GM18951 (cell line): ENCODE measurements around the gene FITM1.

ENCODE experiments used
- POLR2A ChIP-seq: IDR thresholded peaks from 4 replicates; pipeline ENCODE4 v1.6.1; 2011; ENCODE audit warnings: mild to moderate bottlenecking; ENCODE audit not compliant: insufficient read length, insufficient read depth; ENCODE audit errors: extremely low read depth
- in situ Hi-C: fragments of 300-500 bp; cut with MboI; formaldehyde crosslinking; loops from one replicate; pipeline ENCODE4 v1.12.0; 2022; ENCODE audit warnings: low sequenced_read_pairs, mixed read lengths, inconsistent platforms; ENCODE audit not compliant: unreplicated experiment

The FITM1 gene

DNA sequence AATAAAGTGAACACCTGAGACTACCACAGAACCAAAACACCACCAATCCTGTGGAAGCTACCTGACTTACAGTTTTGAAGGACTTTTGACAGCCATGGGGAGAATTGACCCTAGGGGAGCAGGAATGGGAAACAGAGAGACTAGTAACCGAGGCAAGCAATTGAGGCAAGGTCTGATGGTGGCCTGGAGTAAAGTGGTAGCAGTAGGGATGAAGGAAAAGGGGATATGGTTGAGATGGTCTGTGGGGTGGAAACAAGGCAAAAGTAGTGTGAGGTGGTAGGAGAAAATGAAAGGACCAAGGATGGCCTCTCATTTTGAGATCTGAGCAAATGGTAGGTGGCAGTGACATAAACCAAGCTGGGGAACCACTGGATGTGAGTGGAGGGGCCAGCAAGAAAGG is 26.4 kb downstream of the FITM1 start:
- TF ChIP-seq POLR2A: no peak
- in situ Hi-C loops: no loop called here

DNA sequence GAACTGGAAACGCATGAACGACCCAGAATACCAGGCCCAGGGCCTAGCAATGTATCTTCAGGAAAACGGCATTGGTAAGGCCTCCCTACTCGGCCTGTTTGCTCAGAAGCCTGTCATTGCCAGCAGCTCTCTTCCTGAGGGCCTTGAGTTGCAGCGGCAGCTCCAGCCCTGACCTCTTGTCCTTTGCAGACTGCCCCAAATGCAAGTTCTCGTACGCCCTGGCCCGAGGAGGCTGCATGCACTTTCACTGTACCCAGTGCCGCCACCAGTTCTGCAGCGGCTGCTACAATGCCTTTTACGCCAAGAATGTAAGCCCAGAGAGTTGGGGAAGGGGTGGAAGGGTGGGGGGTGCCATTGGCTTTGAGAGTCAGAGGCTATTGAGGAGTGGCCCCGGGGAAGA is 26.9 kb downstream of the FITM1 start:
- in situ Hi-C loops: no loop called here
- no peak for TF ChIP-seq POLR2A

DNA sequence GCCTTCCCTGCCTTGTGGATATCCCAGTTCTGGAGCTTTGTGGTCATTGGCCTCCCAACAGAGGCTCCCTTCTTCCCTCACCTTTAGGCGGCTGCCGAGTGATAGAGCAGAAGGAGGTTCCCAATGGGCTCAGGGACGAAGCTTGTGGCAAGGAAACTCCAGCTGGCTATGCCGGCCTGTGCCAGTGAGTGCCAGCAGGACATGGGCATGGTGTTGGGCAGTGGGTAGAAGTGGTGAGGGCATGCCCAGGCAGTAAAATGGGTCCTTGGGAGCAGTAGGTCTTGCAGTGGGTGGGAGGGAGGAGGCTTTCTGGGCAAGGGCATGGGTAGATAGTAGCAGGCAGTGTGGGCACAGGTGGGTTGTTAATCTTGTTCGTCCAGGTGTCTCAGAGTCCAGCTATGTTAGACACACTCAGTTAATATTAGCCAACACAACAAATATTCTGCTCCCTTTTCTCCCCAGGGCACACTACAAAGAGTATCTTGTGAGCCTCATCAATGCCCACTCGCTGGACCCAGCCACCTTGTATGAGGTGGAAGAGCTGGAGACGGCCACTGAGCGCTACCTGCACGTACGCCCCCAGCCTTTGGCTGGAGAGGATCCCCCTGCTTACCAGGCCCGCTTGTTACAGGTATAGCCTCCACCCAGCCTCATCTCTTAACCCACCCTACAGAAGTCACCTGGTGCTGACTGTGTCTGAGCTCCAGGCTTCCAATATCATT is 29.5 kb downstream of the FITM1 start:
- in situ Hi-C loops: no loop called here
- TF ChIP-seq POLR2A: no peak

DNA sequence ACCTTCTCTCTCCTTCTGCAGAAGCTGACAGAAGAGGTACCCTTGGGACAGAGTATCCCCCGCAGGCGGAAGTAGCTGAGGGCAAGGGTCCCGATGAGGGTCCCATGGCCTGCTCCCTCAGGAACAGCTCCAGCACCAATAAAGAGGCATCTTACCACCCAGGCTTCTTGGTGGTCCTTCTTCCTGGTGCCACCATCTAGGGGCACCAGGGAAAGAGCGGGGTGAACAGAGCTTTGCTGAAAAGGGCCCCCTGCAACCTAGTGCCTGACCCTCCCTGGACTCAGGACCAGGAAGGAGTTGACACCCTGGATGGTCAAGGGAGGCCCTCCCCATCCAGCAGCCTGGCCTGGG is 30.0 kb downstream of the FITM1 start:
- no peak for TF ChIP-seq POLR2A
- in situ Hi-C loops: no loop called here

DNA sequence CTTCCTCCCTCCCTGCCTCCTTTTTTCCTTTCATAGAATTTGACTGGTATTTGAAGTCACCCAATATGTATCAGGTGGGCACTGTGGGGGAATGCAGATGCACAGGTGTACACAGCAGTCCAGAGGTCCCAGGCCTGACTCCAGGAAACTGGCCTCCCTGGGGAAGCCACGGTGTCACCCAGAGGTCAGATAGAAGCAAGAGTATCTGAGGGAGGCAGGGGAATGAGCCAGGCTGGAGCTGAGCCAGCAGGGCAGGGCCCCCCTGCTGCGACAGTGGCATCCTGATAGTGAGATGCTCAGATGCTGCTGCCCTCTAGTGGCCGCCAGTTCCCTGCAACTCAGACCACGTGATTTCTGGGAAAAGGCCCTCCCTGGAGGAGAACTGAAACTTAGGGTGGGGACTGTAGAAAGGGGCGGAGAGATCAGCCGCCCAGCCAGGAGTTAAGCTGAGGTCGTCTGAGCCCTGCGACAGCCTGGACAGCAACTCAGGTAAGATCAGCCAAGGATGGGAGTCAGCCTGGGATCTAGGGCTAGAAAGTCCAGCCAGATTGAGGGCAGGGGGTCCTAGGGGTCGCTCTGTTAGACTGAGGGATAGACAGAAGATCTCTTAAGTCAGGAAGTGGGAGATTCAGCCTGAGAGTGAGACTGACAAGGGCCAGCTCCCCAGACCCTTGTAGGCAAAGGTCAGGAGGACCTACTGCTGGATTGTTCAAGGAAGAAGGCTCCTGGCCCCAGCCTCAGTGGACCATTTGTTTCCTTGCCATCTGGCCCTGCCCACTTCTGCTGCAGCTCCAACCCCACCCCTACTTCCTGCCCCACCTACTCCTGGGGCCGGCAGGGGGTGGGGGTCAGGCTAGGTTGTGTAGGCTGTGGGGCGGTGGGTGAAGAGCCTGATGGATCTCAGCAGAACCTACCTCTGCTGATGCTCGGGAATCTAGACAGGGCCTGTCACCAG is 30.7 kb downstream of the FITM1 start, which contains the start of gene IRF9:
TSS of gene IRF9 (plus strand) at position 416 of the 955 bp plus-strand sequence. CDS start 880 bp downstream, outside the sequence.
- TF ChIP-seq POLR2A: peak; percentile 96
- in situ Hi-C loops: no loop called here

DNA sequence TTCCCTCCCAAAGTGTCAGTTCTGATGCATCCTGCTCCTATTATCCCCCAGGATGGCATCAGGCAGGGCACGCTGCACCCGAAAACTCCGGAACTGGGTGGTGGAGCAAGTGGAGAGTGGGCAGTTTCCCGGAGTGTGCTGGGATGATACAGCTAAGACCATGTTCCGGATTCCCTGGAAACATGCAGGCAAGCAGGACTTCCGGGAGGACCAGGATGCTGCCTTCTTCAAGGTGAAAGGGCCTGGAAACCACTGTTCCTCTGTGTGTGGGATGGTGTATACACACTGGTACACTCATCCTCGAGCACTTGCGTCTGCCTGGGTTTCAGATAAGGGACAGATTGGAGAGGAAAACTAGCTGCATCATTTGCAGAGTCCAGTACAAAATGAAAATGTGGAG is 31.6 kb downstream of the FITM1 start:
- TF ChIP-seq POLR2A: no peak
- in situ Hi-C loops: no loop called here

DNA sequence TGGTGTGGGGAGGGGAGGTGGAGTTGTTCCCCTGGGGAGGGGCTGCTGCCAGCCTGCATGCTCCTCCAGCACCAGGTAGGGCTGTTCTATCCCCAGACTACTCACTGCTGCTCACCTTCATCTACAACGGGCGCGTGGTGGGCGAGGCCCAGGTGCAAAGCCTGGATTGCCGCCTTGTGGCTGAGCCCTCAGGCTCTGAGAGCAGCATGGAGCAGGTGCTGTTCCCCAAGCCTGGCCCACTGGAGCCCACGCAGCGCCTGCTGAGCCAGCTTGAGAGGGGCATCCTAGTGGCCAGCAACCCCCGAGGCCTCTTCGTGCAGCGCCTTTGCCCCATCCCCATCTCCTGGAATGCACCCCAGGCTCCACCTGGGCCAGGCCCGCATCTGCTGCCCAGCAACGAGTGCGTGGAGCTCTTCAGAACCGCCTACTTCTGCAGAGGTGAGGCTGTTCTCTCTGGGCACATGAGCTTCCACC is 34.1 kb downstream of the FITM1 start:
- in situ Hi-C loops: no loop called here
- TF ChIP-seq POLR2A: no peak

DNA sequence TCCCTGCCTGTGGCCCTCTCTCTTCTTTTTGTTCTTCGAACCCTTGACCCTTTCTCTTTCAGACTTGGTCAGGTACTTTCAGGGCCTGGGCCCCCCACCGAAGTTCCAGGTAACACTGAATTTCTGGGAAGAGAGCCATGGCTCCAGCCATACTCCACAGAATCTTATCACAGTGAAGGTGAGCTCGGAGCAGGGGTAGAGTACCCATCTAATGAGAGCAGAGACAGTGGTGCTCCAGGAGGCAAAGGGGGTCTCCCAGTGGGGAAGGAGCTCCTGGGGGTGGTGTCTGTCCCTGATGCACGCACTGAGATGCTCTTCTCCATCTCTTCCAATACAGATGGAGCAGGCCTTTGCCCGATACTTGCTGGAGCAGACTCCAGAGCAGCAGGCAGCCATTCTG is 35.3 kb downstream of the FITM1 start:
- no peak for TF ChIP-seq POLR2A
- in situ Hi-C loops: no loop called here

DNA sequence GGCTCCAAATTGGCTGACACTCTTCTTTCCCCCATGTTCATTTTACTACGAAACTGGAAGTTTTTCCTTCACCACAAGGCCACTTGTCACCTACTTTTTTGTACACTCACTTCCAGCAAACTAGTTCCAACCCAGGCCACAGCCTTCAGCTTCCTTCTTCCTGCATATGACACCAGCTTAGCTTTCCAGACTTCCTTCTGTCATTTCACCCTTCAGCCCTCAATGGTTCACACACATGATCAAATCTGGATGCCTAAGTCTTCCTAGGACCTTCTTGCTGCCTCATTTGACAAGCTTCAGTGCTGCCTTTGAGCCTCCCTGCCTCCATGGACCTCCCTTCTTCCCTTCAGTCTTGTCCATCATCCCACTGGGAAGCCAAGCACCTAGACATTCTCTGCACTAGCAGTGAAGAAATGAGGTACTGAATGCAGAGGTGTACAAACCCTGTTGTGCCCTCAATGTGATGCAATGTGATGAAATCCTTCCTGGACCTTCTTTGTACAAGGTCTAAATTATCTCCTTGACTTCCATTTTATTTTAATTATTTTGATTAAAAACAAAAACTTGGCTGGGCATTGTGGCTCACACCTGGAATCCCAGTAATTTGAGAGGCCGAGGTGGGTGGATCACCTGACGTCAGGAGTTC is 37.1 kb downstream of the FITM1 start:
- no peak for TF ChIP-seq POLR2A

DNA sequence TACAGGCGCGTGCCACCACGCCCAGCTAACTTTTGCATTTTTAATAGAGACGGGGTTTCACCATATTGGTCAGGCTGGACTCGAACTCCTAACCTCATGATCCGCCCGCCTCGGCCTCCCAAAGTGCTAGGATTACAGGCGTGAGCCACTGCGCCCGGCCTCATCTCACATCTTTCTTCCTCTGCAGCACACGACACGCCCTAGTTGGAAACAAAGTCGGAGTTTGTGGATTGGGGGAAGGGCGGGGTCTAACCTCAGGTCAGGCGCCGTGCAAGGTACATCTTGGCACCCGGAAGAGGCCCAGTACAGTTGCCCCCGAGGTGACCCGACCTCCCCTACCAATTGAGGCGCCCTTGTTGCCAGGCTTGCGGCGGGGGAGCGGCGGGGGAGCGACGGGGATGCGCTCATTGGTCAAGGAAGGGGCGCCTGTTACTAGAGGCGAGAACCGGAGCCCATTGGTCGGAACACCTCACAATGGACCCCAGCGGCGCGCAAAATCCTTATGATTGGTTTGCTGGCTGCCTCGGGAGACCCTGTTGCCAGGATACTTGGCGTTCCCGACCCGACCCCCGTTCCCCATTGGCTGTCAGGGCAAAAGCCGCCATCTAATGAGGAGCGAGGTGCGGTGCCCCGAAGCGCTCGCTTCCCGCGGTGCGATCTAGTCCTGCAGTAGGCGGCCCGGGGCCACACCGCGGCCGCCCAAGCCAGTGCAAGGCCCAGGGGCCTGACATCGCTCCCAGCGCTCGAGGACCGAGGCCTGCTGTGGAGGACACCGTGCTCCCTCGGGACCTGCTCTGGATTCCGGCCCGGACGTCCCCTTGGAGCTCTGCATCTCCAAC is 41.2 kb downstream of the FITM1 start, which contains the start of gene REC8:
TSS of gene REC8 (plus strand) at position 659 of the 839 bp plus-strand sequence. CDS start 473 bp downstream, outside the sequence.
- TF ChIP-seq POLR2A: peak; percentile 59
- in situ Hi-C loops: no loop called here

More for the DNA sequence above, 37.1 kb downstream of the FITM1 start:
- in situ Hi-C loops: no loop called here

DNA sequence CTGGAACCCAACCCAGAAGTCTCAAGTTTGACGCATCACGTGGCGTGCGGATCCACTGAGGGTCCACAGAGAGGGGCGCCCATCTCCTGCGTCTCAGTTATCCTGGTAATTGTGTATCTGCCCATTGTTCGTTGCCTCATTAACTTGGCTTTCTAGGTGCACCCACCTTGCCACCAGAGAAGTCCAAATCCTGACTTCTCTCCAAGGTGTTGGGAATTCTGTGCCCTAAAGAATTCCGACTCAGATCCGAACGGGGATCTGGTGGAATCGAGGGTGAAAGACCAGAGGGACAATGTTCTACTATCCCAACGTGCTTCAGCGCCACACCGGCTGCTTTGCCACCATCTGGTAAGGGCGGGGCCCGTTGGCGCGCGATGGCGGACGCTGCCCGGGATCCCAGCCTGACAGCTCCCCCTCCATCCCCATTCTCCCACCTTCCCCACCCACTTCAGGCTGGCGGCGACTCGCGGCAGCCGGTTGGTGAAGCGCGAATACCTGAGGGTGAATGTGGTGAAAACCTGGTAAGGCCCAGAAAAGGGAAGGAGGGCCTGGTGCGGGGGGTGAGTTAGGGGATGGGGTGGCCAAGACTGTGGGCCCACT is 41.9 kb downstream of the FITM1 start:
- in situ Hi-C loops: no loop called here
- TF ChIP-seq POLR2A: no peak

DNA sequence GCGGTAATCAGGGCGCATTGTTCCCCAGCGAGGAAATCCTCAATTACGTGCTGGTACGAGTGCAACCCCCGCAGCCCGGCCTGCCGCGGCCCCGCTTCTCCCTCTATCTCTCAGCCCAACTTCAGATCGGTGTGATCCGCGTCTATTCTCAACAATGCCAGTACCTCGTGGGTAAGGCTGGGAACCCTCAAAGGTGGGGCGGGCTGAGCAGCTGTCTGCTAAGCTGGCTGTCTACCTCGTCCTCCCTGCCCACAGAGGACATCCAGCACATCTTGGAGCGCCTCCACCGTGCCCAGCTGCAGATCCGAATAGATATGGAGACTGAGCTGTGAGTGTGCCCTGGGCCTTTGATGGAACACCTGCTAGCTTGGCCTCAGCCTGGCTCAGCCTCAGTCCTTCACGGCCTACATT is 42.4 kb downstream of the FITM1 start:
- peak; percentile 13 for TF ChIP-seq POLR2A
- in situ Hi-C loops: no loop called here
